HepG2 (cell line): ENCODE measurements around the gene LDB2. TPM values are rescaled to one million over a fixed set of nuclear protein-coding genes. Genes with fewer than 3 reads are reported as not detected.

ENCODE experiments used
- ATAC-seq: fragments of 200-7000 bp; cut with Tn5 transposase; 3 replicates; pipeline ENCODE4 v1.9.1; 2020; ENCODE audit warnings: mild to moderate bottlenecking, moderate library complexity
- BruUV-seq: library from RNA; stranded (reverse); fragments of 400-500 nt; replicated peaks from 2 replicates; lab custom pipeline; 2021; lab: Mats Ljungman, UMichigan
- CTCF ChIA-PET: fragments of 300-600 bp; formaldehyde crosslinking; extraction: SDS; loops from one replicate; lab custom pipeline; 2021; ENCODE audit warnings: low total read pairs, inconsistent platforms, low intra/inter-chr PET ratio; lab: Yijun Ruan, JAX
- POLR2A ChIA-PET: fragments of 350-600 bp; sonication (Branson Sonifier 250); formaldehyde crosslinking; loops from one replicate; lab custom pipeline; 2020; ENCODE audit warnings: antibody characterized with exemption, inconsistent platforms; lab: Yijun Ruan, JAX
- DNase-seq: peaks from one replicate; pipeline ENCODE4 v3.0.0-alpha.2; 2015; ENCODE audit warnings: low spot score
- FAIRE-seq: peaks from 3 replicates; lab custom pipeline; 2011; peaks lifted over from hg19 to GRCh38; lab: Jason Lieb, UNC
- H2AFZ ChIP-seq: one replicate; pipeline ENCODE4 v1.6.1; 2011; ENCODE audit warnings: low read length, inconsistent platforms
- H3K27ac ChIP-seq: fragments of 300-600 bp; 3 replicates; pipeline ENCODE4 v1.8.0; 2011; ENCODE audit warnings: mixed run types, mild to moderate bottlenecking, mixed read lengths, low read length, inconsistent platforms; ENCODE audit not compliant: insufficient read depth; ENCODE audit errors: extremely low read length
- H3K27me3 ChIP-seq, 2 experiments: fragments of 200-600 bp in 1 of 2; 2 replicates in 1 of 2; 3 replicates in 1 of 2; pipeline versions ENCODE4 v1.6.0 to v1.8.0; 2011; ENCODE audit warnings: low read length in 2 of 2, mild to moderate bottlenecking in 2 of 2, moderate library complexity in 2 of 2, inconsistent platforms in 1 of 2; ENCODE audit not compliant: insufficient read depth in 2 of 2, control insufficient read depth in 1 of 2
- H3K36me3 ChIP-seq, 2 experiments: fragments of 200-600 bp in 1 of 2; replicated peaks in 1 of 2; 2 replicates in 1 of 2; 3 replicates in 1 of 2; pipeline versions ENCODE4 v1.5.1 to v1.8.0; 2011; ENCODE audit warnings: low read length in 2 of 2, inconsistent platforms in 1 of 2; ENCODE audit not compliant: insufficient read depth in 2 of 2, control insufficient read depth in 1 of 2
- H3K4me1 ChIP-seq: 2 replicates; pipeline ENCODE4 v1.5.1; 2012; ENCODE audit warnings: low read length, inconsistent platforms; ENCODE audit not compliant: insufficient read depth
- H3K4me2 ChIP-seq: 2 replicates; pipeline ENCODE4 v1.6.0; 2011; ENCODE audit warnings: low read depth, low read length, inconsistent platforms
- H3K4me3 ChIP-seq, 3 experiments: fragments of 200-600 bp in 1 of 3; sonication (generic), shearing (Covaris generic) in 1 of 3; replicated peaks in 1 of 3; 2 replicates each; pipeline ENCODE4 v1.5.1; 2011 to 2016; ENCODE audit warnings: low read length in 3 of 3, inconsistent platforms in 2 of 3, low read depth in 2 of 3, mild to moderate bottlenecking in 2 of 3, control low read depth in 1 of 3, mixed read lengths in 1 of 3; ENCODE audit not compliant: insufficient read depth in 1 of 3
- H3K79me2 ChIP-seq: one replicate; pipeline ENCODE4 v1.6.1; 2011; ENCODE audit warnings: low read length, inconsistent platforms; ENCODE audit not compliant: insufficient read depth
- H3K9ac ChIP-seq: 2 replicates; pipeline ENCODE4 v1.6.0; 2011; ENCODE audit warnings: mild to moderate bottlenecking, low read depth, low read length, inconsistent platforms; ENCODE audit not compliant: insufficient read depth
- H3K9me3 ChIP-seq: 2 replicates; pipeline ENCODE4 v1.5.1; 2012; ENCODE audit warnings: mild to moderate bottlenecking, low read length
- H4K20me1 ChIP-seq: 2 replicates; pipeline ENCODE4 v1.6.0; 2011; ENCODE audit warnings: inconsistent platforms, mild to moderate bottlenecking, low read length, moderate library complexity; ENCODE audit not compliant: insufficient read depth
- ELF1 ChIP-seq: sonication (generic); formaldehyde crosslinking; IDR thresholded peaks from 2 replicates; pipeline ENCODE4 v1.4.0; 2020; ENCODE audit warnings: missing genetic modification reagents
- MATR3 ChIP-seq: sonication (generic); formaldehyde crosslinking; IDR thresholded peaks from 2 replicates; pipeline ENCODE4 v1.4.0; 2020; ENCODE audit warnings: missing genetic modification reagents
- RFXAP ChIP-seq: sonication (generic); formaldehyde crosslinking; IDR thresholded peaks from 2 replicates; pipeline ENCODE4 v1.4.0; 2020; ENCODE audit warnings: missing genetic modification reagents, borderline replicate concordance
- ZNF615 ChIP-seq: sonication (generic); formaldehyde crosslinking; IDR thresholded peaks from 2 replicates; pipeline ENCODE4 v1.5.0; 2020; ENCODE audit warnings: mild to moderate bottlenecking, missing genetic modification reagents, borderline replicate concordance
- ZNF703 ChIP-seq: sonication (generic); formaldehyde crosslinking; IDR thresholded peaks from 2 replicates; pipeline ENCODE4 v1.5.1; 2020; ENCODE audit warnings: missing genetic modification reagents, mild to moderate bottlenecking, moderate library complexity, borderline replicate concordance
- WGBS: methylation state at CpG from one replicate; pipeline ENCODE4 v1.1.6; 2017; ENCODE audit warnings: low lambda C conversion rate; 5-methylcytosine and 5-hydroxymethylcytosine counted together
- in situ Hi-C: cut with HindIII; loops from 2 replicates; pipeline ENCODE4 v1.10.0; 2017; ENCODE audit warnings: low pct_unique_long_range_greater_than_20kb; ENCODE audit not compliant: extremely low pct_ligation_motif_present
- intact Hi-C: fragments of 100-400 bp; cut with micrococcal nuclease; formaldehyde crosslinking; loops from one replicate; pipeline ENCODE4 v1.10.0; 2022; ENCODE audit not compliant: unreplicated experiment
- polyA plus RNA-seq, 8 experiments: library from polyadenylated mRNA; depleted of rRNA in 3 of 8; stranded (reverse) in 7 of 8; unstranded in 1 of 8; fragments of >200 nt; fragmentation: Illumina TruSeq in 4 of 8; extraction: Trizol in 4 of 8; gene quantifications; 2 replicates each; pipeline versions ENCODE4 v1.2.1 to v1.2.3, GENCODE V29; 2011 to 2016; ENCODE audit warnings: low read depth in 4 of 8, missing spikeins in 1 of 8, mixed read lengths in 1 of 8; ENCODE audit not compliant: insufficient read depth in 1 of 8
- total RNA-seq, 5 experiments: library from RNA; depleted of rRNA; stranded (reverse); fragments of >200 nt; fragmentation: Illumina TruSeq; extraction: Trizol; gene quantifications; 2 replicates each; pipeline ENCODE4 v1.2.3, GENCODE V29; 2016; ENCODE audit warnings: low read depth in 1 of 5
- TF ChIP-seq, protein P1 (sequence below): IDR thresholded peaks from 2 replicates; pipeline ENCODE4 v1.6.1; 2018; ENCODE audit warnings: missing genetic modification reagents, mild to moderate bottlenecking, missing compliant biosample characterization
- TF ChIP-seq, protein P2 (sequence below): sonication (generic); formaldehyde crosslinking; IDR thresholded peaks from 2 replicates; pipeline ENCODE4 v1.5.0; 2020; ENCODE audit warnings: missing genetic modification reagents
- TF ChIP-seq, protein P3 (sequence below): sonication (generic); formaldehyde crosslinking; IDR thresholded peaks from 2 replicates; pipeline ENCODE4 v1.4.0; 2020; ENCODE audit warnings: missing genetic modification reagents
- TF ChIP-seq, protein P4 (sequence below): sonication (generic); formaldehyde crosslinking; IDR thresholded peaks from 2 replicates; pipeline ENCODE4 v1.5.1; 2020; ENCODE audit warnings: missing genetic modification reagents, mild to moderate bottlenecking, borderline replicate concordance
- TF ChIP-seq, protein P5 (sequence below): fragments of 450-650 bp; IDR thresholded peaks from 2 replicates; pipeline ENCODE4 v1.6.1; 2016

LDB2 gene
- total and polyA plus RNA-seq, 2 of the 13 experiments (the other 11 are each of a cell fraction or from before 2014, with no cell fraction given): not detected

DNA sequence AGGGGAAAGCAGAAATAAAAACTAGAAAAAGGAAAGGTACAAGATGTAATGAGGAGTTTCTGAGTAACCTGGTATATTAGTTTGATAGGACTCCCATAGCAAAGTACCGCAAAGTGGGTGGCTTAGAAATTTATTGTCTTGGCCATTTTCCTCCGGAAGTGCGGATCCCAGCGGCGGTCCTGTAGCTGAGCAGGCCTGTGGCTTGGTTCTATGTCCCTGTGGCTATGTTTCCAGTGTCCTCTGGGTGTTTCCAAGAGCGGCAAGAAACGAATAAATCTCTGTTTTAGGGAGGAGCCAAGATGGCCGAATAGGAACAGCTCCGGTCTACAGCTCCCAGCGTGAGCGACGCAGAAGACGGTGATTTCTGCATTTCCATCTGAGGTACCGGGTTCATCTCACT lies 44.0 kb upstream of the LDB2 start:
- Histone ChIP-seq H3K9ac (no peak overlapping the region), H3K9me3 (no peaks in the 10 kb centered on the region)
- TF ChIP-seq, protein P1, sequence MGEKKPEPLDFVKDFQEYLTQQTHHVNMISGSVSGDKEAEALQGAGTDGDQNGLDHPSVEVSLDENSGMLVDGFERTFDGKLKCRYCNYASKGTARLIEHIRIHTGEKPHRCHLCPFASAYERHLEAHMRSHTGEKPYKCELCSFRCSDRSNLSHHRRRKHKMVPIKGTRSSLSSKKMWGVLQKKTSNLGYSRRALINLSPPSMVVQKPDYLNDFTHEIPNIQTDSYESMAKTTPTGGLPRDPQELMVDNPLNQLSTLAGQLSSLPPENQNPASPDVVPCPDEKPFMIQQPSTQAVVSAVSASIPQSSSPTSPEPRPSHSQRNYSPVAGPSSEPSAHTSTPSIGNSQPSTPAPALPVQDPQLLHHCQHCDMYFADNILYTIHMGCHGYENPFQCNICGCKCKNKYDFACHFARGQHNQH (CRISPR knock-in tag): no peak
- TF ChIP-seq MATR3 (CRISPR knock-in tag) (no peak), ZNF703 (no peak), ELF1 (no peak), ZNF615 (CRISPR knock-in tag) (no peak), RFXAP (CRISPR knock-in tag) (no peak)
- TF ChIP-seq, protein P2, sequence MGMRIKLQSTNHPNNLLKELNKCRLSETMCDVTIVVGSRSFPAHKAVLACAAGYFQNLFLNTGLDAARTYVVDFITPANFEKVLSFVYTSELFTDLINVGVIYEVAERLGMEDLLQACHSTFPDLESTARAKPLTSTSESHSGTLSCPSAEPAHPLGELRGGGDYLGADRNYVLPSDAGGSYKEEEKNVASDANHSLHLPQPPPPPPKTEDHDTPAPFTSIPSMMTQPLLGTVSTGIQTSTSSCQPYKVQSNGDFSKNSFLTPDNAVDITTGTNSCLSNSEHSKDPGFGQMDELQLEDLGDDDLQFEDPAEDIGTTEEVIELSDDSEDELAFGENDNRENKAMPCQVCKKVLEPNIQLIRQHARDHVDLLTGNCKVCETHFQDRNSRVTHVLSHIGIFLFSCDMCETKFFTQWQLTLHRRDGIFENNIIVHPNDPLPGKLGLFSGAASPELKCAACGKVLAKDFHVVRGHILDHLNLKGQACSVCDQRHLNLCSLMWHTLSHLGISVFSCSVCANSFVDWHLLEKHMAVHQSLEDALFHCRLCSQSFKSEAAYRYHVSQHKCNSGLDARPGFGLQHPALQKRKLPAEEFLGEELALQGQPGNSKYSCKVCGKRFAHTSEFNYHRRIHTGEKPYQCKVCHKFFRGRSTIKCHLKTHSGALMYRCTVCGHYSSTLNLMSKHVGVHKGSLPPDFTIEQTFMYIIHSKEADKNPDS (CRISPR knock-in tag): no peak
- TF ChIP-seq, protein P3, sequence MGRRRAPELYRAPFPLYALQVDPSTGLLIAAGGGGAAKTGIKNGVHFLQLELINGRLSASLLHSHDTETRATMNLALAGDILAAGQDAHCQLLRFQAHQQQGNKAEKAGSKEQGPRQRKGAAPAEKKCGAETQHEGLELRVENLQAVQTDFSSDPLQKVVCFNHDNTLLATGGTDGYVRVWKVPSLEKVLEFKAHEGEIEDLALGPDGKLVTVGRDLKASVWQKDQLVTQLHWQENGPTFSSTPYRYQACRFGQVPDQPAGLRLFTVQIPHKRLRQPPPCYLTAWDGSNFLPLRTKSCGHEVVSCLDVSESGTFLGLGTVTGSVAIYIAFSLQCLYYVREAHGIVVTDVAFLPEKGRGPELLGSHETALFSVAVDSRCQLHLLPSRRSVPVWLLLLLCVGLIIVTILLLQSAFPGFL (CRISPR knock-in tag): no peak
- TF ChIP-seq, protein P4, sequence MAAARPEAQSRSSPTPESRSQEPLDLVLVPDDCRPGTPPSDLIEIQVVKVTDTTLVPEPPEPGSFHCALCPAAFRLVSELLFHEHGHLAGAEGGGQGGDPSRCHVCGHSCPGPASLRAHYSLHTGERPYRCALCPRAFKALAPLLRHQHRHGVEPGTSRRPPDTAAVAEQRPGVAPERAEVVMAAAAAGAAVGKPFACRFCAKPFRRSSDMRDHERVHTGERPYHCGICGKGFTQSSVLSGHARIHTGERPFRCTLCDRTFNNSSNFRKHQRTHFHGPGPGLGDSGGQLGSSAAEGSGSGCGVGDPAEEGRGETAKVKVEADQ: no peak
- TF ChIP-seq, protein P5, sequence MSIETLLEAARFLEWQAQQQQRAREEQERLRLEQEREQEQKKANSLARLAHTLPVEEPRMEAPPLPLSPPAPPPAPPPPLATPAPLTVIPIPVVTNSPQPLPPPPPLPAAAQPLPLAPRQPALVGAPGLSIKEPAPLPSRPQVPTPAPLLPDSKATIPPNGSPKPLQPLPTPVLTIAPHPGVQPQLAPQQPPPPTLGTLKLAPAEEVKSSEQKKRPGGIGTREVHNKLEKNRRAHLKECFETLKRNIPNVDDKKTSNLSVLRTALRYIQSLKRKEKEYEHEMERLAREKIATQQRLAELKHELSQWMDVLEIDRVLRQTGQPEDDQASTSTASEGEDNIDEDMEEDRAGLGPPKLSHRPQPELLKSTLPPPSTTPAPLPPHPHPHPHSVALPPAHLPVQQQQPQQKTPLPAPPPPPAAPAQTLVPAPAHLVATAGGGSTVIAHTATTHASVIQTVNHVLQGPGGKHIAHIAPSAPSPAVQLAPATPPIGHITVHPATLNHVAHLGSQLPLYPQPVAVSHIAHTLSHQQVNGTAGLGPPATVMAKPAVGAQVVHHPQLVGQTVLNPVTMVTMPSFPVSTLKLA: no peak
- TF ChIP-seq, all 625 proteins: peak for 0
- in situ Hi-C loops (no loop called here), intact Hi-C loops (no loop called here)
- POLR2A ChIA-PET: no interaction called here
- Histone ChIP-seq H3K79me2 (no peaks in the 10 kb centered on the region), H3K4me2 (no peak overlapping the region), H3K4me1 (no peaks in the 10 kb centered on the region), H3K36me3 (no peaks in the 10 kb centered on the region), H2AFZ (no peak overlapping the region), H3K4me3 (no peak overlapping the region), H4K20me1 (no peaks in the 10 kb centered on the region), H3K27me3 (peaks cover 0 to 5% of the 10 kb centered on the region in 2 experiments; a peak in 1 of 5 replicates), H3K27ac (no peak overlapping the region)
- 74% methylated on average over 13 of the region's 14 CpGs for WGBS
- ATAC-seq: no peak
- FAIRE-seq: no peak
- no TSS peak for BruUV-seq
- no peak for DNase-seq
- CTCF ChIA-PET: no interaction called here
